Measurements from ENCODE around the gene TMEM240. TPM values are rescaled to one million over a fixed set of nuclear protein-coding genes. Genes with fewer than 3 reads are reported as not detected.
"Not testable (repeated sequence)": the region's sequence is repeated elsewhere in the genome, so short reads cannot be mapped to it uniquely, and the experiment has no call there.

TMEM240 gene
- total and polyA plus RNA-seq, 9 of the 15 experiments (the other 6 are each of a cell fraction or from before 2014, with no cell fraction given) = 0.24 to 2.0 (median 0.69) TPM; not detected in 5

DNA sequence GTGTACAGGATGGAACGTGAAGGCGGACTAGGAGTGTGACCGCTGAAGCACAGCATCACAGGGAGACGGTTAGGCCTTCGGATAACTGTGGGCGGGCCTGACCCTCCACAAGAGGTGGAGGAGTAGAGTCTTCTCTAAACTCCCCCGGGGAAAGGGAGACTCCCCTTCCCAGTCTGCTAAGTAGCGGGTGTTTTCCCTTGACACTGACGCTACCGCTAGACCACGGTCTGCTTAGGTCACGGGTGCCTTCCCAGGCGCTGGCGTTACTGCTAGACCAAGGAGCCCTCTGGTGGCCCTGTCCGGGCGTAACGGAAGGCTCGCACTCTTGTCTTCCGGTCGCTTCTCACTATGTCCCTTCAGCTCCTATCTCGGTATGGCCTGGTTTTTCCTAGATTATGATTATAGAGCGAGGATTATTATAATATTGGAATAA, 35.0 kb downstream of the TMEM240 start (continued):
- TF ChIP-seq CTCF (IDR thresholded peaks at IDR 0.05 in 2 of 3, conservative IDR thresholded peaks at IDR 0.05 in 1 of 3; ENCODE audit: insufficient read depth in 2 of 3, low read depth in 1 of 3, low read length in 3 of 3) (peak; percentile 25 to 33 (median 26); a peak in 4 of 6 replicates), ZFX (CRISPR knock-in tag; IDR thresholded peaks at IDR 0.05) (peak; percentile 71)

- H3K36me3 ChIP-seq (ENCODE audit: control insufficient read depth, insufficient read depth, low read length); FAIRE-seq; BruUV-seq (replicated peaks); H3K4me3 ChIP-seq; H3K9me3 ChIP-seq (replicated peaks; ENCODE audit: control insufficient read depth, insufficient read depth, low read depth, low read length); in situ Hi-C loops (cut with MboI); H3K9me1 ChIP-seq (ENCODE audit: control insufficient read depth, insufficient read depth, low read length); H3K79me2 ChIP-seq (ENCODE audit: control insufficient read depth, insufficient read depth, low read length); H3K27me3 ChIP-seq (ENCODE audit: control insufficient read depth in 2 of 2, insufficient read depth in 2 of 2, low read length in 2 of 2); H4K20me1 ChIP-seq (replicated peaks; ENCODE audit: control insufficient read depth, insufficient read depth, low read length): not testable (repeated sequence)
- ChIA-PET POLR2A (interaction anchor here (0.6 to 2.0 kb wide), 6 partner anchors 13 to 130 kb away, joined by 3 to 11 read pairs (median 4); partner anchors contain the start of gene AURKAIP1), CTCF (ENCODE audit: low intra/inter-chr PET ratio) (interaction anchor here (1.4 kb wide), 1 partner anchor 155 kb away, joined by 5 read pairs; the partner anchor contains the start of gene DVL1)
- Histone ChIP-seq H3K9ac (ENCODE audit: insufficient read depth in 1 of 2, low read depth in 2 of 2, low read length in 2 of 2) (peak overlapping the region; percentile 48 to 65; a peak in 3 of 4 replicates), H2AFZ (ENCODE audit: low read depth, low read length) (peak overlapping the region; percentile 69), H3K27ac (ENCODE audit: extremely low read depth, low read depth, low read length) (peak overlapping the region; percentile 74), H3K4me2 (ENCODE audit: insufficient read depth, low read length) (peak overlapping the region; percentile 67), H3K4me1 (replicated peaks in 1 of 2; ENCODE audit: control insufficient read depth in 2 of 2, insufficient read depth in 2 of 2, low read length in 2 of 2) (peaks cover 8 to 13% of the 10 kb centered on the region in 2 experiments; a peak in 3 of 5 replicates)
- DNase-seq (ENCODE audit: extremely low read depth in 1 of 4, low spot score in 3 of 4) (peak; percentile 40 to 81 (median 47)), ATAC-seq (peak; percentile 78)
- 30% methylated on average over 16 of the region's 16 CpGs for WGBS (ENCODE audit: insufficient coverage, low coverage, missing lambda C conversion rate)
- intact Hi-C loops (cut with micrococcal nuclease) = loop anchor here (10.0 kb wide), 1 partner anchor 130 kb away; the partner anchor contains the start of gene AURKAIP1
- TF ChIP-seq NFIC (IDR thresholded peaks at IDR 0.05) (peak; percentile 18; the same call in 1 of the 2 replicates), ZNF175 (CRISPR knock-in tag; IDR thresholded peaks at IDR 0.05; ENCODE audit: low read depth) (0 out of 2 replicates have a peak, but pooled peaks have one; percentile 20)
- TF ChIP-seq, protein P1, sequence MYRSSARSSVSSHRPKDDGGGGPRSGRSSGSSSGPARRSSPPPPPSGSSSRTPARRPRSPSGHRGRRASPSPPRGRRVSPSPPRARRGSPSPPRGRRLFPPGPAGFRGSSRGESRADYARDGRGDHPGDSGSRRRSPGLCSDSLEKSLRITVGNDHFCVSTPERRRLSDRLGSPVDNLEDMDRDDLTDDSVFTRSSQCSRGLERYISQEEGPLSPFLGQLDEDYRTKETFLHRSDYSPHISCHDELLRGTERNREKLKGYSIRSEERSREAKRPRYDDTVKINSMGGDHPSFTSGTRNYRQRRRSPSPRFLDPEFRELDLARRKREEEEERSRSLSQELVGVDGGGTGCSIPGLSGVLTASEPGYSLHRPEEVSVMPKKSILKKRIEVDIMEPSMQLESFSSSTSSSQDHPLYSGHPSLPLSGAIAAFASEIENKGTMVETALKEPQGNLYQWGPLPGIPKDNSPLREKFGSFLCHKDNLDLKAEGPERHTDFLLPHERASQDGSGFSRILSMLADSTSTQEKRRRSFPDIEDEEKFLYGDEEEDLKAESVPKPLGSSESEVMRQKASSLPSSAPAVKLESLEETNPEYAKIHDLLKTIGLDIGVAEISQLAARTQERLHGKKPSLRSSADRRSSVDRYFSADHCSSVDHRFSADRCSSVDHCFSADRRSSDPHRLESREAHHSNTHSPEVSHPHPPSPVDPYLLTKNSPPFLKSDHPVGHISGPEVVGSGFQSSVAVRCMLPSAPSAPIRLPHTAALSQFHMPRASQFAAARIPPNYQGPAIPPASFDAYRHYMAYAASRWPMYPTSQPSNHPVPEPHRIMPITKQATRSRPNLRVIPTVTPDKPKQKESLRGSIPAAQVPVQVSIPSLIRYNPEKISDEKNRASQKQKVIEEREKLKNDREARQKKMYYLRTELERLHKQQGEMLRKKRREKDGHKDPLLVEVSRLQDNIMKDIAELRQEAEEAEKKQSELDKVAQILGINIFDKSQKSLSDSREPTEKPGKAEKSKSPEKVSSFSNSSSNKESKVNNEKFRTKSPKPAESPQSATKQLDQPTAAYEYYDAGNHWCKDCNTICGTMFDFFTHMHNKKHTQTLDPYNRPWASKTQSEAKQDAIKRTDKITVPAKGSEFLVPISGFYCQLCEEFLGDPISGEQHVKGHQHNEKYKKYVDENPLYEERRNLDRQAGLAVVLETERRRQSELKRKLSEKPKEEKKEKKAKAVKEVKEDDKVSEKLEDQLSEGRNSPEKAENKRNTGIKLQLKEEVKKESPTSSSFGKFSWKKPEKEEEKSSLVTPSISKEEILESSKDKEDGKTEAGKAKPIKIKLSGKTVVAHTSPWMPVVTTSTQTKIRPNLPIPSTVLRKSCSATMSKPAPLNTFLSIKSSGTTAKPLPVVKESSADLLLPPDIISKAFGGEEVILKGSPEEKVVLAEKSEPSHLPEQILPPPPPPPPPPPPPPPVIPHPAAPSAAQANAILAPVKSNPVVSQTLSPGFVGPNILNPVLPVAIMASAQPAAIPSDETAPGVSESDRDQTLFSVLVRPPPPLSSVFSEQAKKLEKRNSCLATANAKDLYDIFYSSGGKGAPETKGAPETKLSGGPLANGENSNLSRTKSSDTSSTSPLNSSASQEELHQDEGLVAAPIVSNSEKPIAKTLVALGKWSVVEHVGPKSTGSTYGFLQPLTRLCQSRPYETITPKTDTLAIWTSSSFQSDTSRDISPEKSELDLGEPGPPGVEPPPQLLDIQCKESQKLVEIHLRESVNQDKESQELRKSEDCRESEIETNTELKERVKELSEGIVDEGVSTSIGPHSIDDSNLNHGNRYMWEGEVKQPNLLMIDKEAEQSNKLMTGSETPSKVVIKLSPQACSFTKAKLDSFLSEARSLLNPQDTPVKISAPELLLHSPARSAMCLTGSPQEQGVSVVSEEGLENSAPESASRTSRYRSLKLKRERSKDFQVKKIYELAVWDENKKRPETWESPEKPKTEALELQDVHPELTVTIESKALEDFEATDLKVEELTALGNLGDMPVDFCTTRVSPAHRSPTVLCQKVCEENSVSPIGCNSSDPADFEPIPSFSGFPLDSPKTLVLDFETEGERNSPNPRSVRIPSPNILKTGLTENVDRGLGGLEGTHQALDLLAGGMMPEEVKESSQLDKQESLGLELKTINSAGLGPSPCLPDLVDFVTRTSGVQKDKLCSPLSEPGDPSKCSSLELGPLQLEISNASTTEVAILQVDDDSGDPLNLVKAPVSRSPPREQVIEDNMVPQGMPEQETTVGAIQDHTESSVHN (IDR thresholded peaks at IDR 0.05; ENCODE audit: borderline replicate concordance in 1 of 2, low read depth in 1 of 2) = peak in 1 of 2 experiments; percentile 20; a peak in 1 of 4 replicates
Measured at GRCh38 chr1:1504777-1505365, 35.6 kb downstream of the TMEM240 start.
